T1000 (cell line): ENCODE data around the gene NSF.
A peak's percentile ranks its signal among the peaks of the same experiment; 100 is the strongest.

Experiments used
- DNase-seq: peaks from one replicate; lab custom pipeline; 2025; ENCODE audit warnings: mixed read lengths; lab: John Stamatoyannopoulos, UW

NSF gene

DNA sequence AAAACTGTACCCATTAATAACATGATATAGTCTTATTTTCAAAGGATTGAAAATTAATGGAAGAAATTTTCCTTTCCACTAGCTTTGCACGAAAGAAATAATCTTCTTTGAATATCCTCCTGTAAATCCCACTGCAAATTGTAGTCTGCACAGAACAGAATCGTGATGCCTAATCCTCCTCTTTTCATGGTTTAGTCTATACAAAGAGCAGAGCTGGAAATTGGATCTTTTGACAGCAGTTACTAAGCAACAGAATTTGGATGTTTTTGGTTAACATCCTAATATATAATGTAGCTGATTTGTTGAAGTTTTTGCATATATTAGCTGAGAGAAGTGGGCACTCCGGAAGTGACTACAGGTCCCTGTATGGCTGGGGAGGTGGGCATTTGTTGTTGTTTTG, 129.4 kb downstream of the NSF start:
- DNase-seq: no peak

DNA sequence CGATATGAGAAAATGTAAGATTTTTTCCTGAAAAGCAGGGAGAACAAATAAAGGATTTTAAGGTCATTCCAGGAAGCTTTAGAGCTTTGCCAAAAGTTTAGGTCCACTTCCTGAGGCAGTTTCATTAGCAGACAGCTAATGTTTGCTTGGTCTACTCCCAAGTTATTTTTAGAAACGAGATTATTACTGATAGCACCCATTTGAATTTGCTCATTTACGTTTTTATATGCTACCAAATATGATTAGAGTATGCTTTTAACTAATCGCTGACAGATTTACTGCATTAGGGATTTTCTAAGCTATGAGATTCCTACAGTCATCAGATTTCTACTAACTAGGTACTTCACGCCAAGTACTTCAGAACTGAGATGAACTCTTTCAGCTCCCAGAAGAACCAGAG, 129.9 kb downstream of the NSF start:
- no peak for DNase-seq

DNA sequence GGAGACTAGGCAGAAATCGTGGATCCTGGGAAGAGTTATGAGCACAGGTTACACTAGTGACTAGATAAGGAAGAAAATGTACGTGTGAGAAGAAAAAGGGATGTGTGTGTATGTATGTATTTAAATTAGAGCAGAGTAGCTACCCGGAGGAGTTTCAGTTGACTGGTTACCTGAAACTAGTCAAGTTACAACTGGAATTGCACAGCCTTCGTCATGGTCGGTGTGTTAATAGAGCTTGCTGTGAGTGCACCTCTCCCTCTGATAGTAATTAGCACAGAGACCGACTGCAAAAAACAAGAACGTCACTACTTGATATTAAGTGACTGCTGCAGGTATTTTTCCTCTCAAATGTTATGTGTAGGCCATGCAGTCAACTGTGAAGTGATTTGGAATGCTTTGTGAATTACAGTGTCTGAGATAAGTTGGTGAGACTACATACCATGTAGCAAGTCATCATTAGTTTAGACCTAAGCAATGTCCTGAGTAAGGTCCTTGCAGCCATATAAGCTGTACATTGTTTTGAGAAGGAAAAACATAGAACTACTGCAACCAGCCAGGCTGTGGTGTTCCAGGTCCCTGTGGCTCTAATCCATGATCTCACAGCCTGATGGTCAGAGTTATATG, 132.3 kb downstream of the NSF start:
- no peak for DNase-seq

DNA sequence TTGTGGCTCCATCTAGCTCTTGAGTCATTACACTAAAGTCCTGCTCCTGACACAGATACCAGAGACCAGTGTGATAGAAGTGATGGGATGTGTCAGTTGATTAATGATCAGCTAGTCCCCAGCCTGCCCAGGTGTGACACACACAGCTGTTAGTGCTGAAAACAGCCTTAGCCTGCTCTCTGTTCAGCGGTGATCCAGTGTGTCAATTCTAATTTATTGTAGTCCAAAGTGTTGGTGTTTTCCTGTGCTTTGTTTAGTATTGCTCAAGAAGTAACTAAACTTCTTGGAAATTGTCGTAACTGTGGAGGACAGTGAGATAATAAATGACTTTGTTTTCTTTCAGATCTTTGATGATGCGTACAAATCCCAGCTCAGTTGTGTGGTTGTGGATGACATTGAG, 135.7 kb downstream of the NSF start:
- DNase-seq: no peak

DNA sequence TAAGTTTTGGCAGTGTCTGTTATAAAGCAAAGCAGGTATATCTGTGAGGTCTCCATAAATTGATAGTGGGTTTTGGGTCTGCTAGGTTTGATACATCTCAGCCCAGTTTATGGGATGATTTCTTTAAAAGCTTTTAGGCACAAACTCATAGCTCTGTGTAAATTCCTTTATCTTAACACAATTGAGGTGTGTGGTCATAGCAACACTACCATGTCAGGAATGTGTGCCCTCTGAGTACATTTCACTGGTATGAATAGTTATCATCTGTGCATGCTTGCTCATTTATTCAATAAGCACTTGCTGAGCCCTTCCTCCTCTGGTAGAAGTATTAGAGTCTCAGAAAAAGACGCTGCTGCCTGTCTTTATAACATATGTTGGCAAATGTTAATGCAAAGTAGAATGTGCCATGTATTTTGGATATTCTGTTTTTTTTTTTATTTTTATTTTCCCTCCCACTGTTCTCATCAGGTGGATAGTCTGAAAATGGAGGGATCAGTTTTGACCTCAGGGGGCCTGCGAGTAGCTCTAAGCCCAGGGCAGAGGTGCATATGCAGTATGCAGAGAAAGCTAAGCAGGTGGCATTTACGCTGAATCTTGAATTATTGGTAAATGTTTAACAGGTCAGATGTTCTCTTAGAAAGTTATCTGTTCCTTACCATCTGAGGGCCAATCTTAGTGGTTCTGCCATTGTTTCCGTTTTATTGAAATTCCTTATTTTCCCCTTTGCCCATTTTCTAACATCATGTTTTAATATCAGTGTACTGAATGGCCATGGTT, 137.3 kb downstream of the NSF start:
- DNase-seq: peak; percentile 2

DNA sequence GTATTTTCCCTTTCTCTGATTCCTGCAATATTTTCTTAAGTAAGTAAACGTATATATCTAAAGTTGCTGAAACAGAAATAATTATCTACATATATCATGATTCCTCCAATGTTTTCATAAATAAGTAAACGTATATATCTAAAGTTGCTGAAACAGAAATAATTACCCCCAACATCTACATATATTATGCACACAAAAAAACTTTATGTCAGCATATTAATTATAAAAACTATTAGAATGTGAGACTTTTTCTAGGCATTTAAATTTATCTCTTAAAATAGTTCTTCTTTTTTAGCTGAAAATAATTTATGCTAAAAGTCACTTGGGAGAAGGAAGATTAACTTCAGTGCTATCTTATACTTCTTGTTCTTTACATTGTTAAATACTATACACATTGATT, 139.6 kb downstream of the NSF start:
- DNase-seq: no peak

DNA sequence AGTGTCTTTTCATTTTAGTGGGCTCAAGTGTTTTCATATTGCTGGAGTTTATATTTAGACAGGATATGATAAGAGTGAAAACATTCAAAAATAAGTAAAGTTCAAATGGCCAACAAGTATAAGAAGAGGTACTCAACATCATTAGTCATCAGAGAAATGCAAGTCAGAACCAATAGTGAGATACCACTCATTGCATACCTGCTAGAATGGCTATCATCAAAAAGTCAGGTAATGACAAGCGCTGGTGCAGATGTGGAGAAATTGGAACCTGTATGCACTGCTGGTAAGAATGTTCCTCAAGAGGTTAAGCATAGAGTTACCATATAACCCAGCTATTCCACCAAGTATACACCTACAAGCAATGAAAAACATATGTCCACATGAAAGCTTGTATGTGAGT, 140.2 kb downstream of the NSF start:
- no peak for DNase-seq

DNA sequence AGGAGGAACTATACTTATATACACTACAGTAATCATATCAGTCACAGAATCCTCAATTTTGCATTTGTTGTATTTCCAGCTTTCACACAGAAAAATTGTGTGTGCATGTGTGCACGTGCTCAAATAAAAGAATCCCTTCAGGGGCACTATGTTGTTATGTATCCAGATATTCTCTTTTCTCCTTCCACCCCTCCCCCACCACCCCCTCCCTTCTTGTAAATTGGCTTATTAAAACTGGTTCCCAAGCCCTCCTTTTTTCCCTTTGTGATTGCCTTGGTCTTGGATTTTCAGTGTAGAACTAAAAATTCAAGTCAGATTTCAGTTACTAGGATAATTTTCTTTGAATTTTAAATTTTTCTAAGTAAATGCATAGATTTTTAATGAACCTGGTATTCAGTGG, 141.7 kb downstream of the NSF start:
- DNase-seq: no peak

DNA sequence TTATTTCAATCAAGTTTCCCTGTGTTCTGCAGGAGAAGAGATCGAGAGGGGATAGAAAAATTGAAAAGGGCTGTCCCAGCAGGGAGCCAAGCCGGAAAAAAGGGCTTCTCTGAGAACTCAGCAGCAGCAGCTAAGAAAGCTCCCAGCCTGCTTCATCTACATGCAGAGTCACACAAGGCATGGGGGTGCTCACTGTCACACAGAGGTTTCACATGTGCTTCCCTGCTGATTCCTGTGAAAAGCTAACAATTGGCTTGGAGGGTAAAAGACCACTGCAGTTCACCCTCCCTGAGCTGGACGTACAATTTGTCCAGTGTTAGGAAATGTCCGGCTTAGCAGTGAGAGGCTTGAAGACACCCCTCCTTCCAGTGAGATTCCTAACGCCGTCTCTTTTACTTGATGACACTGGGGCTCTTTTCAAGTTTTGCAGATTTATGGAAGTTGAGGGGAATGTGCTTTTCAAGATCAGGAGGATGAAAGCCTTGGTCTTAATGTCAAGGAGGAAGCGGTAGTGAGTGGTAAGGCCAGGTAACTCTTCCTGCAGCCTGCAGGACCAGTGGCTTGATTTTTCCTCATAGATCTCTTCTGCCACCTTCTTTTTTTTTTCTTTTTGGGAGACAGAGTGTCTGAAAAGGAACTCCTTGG, 142.4 kb downstream of the NSF start:
- DNase-seq: no peak

DNA sequence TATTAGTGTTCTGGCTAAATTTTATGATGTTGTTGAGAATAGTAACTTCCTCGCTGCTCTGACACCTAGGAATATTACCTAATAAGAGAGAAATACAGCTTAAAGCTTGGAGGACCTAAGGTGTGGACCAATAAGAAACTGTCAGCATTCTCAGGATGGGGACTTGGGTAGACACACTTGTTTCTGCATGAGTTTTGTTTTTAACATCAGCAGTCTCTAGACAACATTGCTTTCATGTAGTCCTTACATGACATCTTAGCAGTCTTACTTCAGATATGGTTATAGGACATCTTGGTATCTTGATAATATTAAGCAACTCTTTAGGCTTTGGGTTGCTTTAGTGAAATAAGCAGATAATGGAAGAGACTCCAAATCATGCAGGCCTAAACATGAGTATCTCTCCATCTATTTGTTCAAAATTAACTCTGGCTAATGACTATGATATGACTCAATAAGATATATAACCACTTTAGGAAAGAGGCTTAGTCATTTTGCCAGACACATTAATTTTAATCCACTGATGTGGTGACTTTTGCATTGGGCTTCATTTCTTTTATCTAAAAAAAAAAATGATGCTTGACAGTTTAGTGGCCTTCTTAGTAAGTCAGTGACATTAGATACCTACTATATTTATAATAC, 143.5 kb downstream of the NSF start:
- no peak for DNase-seq

DNA sequence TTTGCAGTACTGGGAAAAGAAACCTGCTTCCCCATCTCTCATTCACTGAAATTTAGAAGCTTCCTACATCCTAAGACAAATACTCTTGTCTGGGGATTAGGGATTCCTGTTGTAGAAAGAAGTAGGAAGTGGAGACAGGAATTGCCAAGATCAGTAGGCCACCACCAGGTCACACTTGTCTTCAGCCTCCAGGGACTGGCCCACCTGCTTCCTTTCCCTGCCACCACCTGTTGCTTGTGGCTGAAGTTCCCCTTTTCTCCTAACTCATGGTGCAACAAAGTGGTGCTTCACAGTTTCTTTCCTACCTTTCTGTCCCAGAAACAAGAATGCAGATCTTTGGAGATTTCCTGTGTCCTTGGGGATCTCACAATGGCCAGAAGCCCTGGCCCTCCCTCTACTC, 145.6 kb downstream of the NSF start:
- no peak for DNase-seq

DNA sequence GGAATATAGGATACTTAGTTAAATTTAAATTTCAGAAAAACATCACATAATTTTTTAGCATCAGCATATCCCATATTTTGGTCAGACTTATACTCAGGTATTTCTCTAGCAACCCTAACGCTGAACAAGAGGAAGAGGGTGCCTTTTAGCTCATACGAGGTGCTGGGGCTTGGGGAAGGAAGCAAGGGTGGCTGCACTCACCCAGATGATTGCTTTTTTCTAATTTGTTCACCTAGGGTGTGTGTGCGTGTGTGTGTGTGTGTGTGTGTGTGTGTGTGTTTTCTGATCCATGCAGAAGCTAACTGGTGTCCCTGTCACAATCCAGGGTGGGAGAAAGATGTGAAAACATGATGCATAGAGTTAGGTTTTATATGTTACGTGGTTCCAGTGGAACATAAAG, 146.9 kb downstream of the NSF start:
- DNase-seq: no peak

DNA sequence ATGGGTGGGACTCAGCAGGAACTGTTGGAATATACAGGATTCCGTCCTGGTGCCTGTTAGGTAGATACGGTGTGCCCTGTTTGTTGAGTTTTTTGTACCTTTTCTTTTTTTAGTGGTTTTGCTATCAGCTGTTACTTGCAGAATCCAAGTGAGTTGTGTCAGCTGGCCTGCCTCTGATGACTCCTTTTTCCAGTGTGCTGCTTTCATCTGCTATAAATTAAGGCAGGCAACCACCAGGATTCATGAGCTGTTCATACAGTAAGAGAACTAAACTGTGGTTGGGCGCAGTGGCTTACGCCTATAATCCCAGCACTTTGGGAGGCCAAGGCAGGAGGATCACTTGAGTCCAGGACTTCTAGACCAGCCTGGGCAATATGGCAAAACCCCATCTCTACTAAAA, 148.1 kb downstream of the NSF start:
- DNase-seq: no peak

DNA sequence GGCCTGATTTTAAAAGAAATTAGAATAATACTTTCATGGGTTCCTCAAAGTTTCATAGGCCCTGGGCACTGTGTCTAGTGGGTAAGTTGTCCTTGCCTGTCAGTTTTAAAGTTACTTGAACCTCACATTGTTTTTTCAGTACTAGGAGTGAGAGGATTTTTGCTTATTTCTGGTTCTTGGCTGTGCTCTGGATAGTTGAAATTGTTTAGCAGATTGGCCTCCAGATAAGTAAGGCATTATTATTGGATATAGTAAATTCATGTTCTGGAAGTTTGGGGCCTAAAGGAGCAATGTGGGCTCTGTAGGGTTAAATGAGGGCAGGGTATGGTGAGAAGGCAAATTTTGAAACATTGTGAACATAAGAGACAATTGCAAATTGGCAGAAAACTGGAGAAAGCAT, 149.5 kb downstream of the NSF start:
- DNase-seq: no peak

DNA sequence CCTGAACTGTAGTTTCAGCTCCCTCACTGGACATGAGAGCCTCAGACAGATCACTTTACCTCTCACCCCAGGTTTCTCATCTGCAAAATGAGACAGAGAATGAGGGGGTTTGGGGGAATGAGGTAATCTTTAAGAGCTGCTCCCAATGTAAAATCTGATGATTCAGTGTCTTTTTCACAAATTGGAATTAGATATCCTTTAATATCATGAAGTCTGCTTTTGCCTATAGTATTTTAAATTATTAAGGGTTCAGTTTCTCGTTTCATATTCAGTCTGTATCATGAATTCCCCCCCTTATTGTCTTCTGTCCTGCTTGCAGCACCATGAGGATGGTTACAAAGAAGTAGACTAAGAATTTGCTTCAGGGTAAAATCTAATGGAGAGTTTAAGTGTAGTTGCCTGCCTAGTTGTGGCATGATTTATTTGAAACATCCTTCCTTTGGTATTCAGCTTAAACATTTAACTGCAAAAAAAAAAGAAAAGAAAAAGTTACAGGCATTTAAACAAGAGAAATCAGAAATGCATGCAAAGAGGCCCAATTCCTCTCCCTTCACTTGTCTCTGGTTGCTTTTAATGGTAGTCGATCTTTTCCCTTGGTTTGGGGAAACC, 150.8 kb downstream of the NSF start:
- no peak for DNase-seq

DNA sequence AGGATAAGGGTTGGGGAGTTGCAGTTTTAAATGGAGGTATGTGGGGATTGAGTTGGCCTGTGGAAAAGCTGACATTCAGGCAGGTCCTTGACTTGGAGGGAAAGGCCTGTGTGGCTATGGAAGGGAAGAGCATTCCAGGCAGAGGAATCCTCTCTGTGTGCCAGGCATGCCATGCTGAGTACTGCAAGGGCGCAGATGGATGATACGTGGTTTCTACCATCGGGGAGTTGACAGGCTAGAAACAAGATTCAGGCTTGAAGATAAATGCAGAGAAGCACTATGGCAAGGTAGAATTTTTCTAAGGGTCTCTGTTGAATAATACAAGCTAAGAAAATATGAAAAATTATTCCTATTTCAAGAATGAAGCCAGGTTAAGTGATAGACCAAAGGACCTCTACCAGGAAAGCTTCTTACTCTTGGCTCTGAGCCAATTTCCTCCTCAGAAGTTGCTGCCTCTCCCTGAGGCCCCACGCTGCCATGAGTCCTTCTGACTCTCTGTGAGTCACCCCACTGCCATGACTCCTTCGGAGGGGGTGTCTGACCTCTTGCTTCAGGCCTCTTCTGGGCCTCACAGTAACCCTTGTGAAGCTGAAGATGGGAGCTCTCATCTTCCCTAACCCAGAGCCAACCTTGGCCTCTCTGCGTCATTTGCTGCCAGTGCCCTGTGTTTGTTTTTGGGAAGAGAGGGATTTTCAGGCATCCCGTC, 152.2 kb downstream of the NSF start:
- DNase-seq: peak; percentile 70

DNA sequence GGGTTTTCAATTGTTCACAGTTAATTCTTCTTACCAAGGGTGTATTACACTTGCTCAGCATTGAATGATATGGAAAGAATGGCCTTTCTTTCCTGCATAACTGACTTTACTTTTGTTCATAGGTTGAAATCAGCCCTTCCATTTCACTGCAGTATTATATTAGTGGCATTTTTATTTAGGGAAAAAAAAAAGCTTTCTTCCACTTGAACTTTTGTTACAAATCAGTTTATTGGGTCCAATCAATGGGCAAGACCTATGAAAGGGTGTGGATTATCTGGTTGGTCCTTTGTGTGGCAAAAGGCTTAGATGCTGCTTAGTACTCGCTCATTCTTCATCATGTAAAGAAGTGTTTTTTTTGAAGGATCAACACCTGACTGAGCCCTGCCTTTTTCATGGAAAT, 154.0 kb downstream of the NSF start:
- no peak for DNase-seq

DNA sequence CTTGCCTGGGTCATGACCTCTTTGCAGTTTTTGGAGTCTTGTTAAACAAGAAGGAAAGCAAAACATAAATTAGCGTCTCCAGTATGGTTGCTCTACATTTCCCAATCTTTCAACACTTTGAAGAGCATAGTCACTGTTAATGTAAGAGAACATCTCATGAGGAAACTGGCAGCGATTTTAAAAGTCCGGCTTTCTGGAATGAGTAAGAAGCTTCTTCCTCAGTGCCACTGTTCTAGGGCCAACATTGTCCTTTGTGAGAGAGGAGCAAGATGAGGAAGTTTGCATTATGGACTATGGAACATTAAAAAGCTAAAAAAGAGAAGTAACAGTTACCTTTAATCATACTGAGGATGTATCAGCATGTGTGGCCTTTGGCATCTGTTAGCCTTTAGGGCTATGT, 154.9 kb downstream of the NSF start:
- DNase-seq: no peak

DNA sequence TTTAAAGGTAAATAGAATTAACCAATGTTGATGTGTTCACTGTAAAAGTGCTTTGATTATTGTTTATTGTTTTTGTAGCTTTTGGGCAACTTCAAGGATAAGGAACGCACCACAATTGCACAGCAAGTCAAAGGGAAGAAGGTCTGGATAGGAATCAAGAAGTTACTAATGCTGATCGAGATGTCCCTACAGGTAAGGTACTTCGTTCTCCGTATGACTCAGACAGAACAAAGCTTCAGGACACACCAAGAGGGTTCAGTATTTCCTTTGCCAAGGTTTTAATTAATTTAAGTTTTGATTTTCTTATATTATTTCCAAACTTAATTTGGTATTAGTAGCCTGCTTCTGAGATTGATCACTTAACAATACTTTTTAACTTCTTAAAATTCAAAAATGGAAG, 161.0 kb downstream of the NSF start:
- no peak for DNase-seq

DNA sequence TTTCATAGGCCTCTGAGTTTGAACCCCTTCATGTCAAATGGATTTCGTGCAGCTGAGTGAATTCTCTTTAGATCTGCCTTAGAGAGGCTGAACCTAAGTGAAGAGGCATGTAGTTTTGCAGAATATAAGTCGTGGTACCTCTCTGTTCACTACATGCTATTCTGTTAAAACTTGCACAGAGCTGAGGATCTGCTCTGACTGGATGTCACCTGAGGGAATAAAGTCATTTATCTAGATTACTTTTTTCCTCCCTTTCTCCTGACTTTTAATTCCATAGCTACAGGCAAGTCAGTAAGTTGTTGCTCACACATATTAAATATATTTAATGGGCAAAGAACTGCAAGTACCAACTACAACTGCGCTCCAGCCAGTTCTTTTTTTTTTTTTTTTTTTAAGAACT, 163.3 kb downstream of the NSF start:
- DNase-seq: no peak

DNA sequence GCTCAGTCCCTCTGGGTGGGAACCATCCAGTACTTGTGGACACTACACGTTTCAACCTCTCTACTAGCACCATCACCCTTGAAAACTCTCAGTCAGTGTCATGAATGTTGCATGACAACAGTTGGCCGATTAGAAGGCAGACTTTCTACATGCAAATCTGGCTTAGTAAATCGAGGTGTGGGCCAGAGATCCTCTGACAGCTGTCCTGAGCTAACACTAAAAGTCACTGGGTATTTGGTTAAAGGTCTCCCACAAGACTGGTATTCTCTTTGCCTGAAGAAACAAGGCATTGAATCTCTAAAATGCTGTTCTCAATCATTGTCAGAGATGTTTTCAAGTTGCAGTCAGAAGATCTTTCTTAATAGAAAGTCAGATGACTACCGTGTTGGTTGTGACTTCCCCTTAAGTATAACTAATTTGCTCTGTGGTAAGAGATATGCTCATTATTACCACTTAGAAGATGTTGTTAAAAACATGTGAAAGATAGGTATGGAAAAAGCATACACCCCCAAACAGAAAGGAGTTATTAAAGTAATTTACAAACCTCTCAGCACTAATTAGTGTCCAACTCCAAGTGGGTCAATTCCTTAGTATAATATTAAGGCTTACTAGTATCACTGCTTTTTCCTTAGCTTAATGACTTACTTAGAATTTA, 165.7 kb downstream of the NSF start:
- no peak for DNase-seq
